MM.1S (cell line): Measurements from ENCODE around the gene CNRIP1.

Experiments used
- DNase-seq: peaks from one replicate; pipeline ENCODE4 v3.0.0-alpha.2; 2015
- H2AFZ ChIP-seq: fragments of 300-600 bp; sonication (generic); 2 replicates; pipeline ENCODE4 v1.6.0; 2016; ENCODE audit warnings: antibody characterized with exemption, low read length
- H3F3A ChIP-seq: fragments of 300-600 bp; sonication (generic); 2 replicates; pipeline ENCODE4 v1.6.1; 2016; ENCODE audit warnings: mild to moderate bottlenecking, antibody characterized with exemption, low read length, moderate library complexity, mixed read lengths; ENCODE audit not compliant: insufficient read depth
- H3K27ac ChIP-seq: fragments of 300-600 bp; sonication (generic); 2 replicates; pipeline ENCODE4 v1.5.1; 2016; ENCODE audit warnings: mild to moderate bottlenecking, low read length
- H3K27me3 ChIP-seq: fragments of 300-600 bp; sonication (generic); replicated peaks from 2 replicates; pipeline ENCODE4 v1.6.0; 2016; ENCODE audit warnings: low read length; ENCODE audit not compliant: insufficient read depth
- H3K36me3 ChIP-seq: fragments of 300-600 bp; sonication (generic); replicated peaks from 2 replicates; pipeline ENCODE4 v1.6.1; 2016; ENCODE audit warnings: mild to moderate bottlenecking, low read length, mixed read lengths; ENCODE audit not compliant: insufficient read depth
- H3K4me1 ChIP-seq: fragments of 300-600 bp; sonication (generic); 2 replicates; pipeline ENCODE4 v1.6.1; 2016; ENCODE audit warnings: low read length, mixed read lengths
- H3K4me2 ChIP-seq: fragments of 300-600 bp; sonication (generic); 2 replicates; pipeline ENCODE4 v1.6.0; 2016; ENCODE audit warnings: low read depth, low read length
- H3K4me3 ChIP-seq: fragments of 300-600 bp; sonication (generic); 2 replicates; pipeline ENCODE4 v1.5.1; 2016; ENCODE audit warnings: low read length, mixed read lengths
- H3K79me2 ChIP-seq: fragments of 300-600 bp; sonication (generic); 2 replicates; pipeline ENCODE4 v1.6.1; 2016; ENCODE audit warnings: mixed run types, low read length, mixed read lengths
- H3K9ac ChIP-seq: fragments of 300-600 bp; sonication (generic); 2 replicates; pipeline ENCODE4 v1.6.1; 2016; ENCODE audit warnings: low read length, mixed read lengths
- H3K9me2 ChIP-seq: fragments of 300-600 bp; sonication (generic); replicated peaks from 2 replicates; pipeline ENCODE4 v1.6.1; 2016; ENCODE audit warnings: mild to moderate bottlenecking, low read length, mixed read lengths; ENCODE audit not compliant: insufficient read depth
- H3K9me3 ChIP-seq: fragments of 300-600 bp; sonication (generic); replicated peaks from 2 replicates; pipeline ENCODE4 v1.6.1; 2016; ENCODE audit warnings: mild to moderate bottlenecking, low read length, mixed read lengths; ENCODE audit not compliant: insufficient read depth
- H4K20me1 ChIP-seq: fragments of 300-600 bp; sonication (generic); 2 replicates; pipeline ENCODE4 v1.6.1; 2016; ENCODE audit warnings: mild to moderate bottlenecking, low read length, moderate library complexity, mixed read lengths; ENCODE audit not compliant: insufficient read depth
- EZH2 ChIP-seq: fragments of 300-600 bp; sonication (generic); optimal IDR thresholded peaks from 2 replicates; pipeline ENCODE3; 2017; ENCODE audit warnings: low read depth, mild to moderate bottlenecking, antibody characterized with exemption, low read length, mixed read lengths
- EZH2phosphoT487 ChIP-seq: fragments of 300-600 bp; sonication (generic); IDR thresholded peaks from 2 replicates; pipeline ENCODE4 v1.6.1; 2018; ENCODE audit warnings: antibody characterized with exemption, low read length
- TF ChIP-seq, protein P1 (sequence below): fragments of 300-600 bp; sonication (generic); IDR thresholded peaks from 2 replicates; pipeline ENCODE4 v1.5.1; 2016; ENCODE audit warnings: antibody characterized with exemption, low read length, mixed read lengths

The CNRIP1 gene

DNA sequence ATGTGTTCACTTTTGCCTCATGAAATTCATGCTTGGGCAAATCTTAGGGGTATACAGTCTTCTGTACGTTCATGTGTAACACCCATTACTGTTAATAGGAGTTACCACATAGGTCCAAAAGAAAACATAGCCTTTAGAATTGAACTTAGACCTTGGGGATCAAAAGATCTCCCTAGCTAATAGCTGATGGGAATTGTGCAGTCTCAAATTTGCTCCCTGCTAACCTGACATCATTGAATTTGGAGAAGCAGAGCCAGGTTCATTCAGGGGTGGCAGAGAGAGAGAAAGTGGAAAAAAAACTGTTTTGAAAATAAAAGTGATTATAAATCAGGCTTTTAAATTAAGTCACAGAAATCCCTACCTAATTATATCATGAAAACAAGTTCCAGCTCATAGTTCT lies 39.4 kb downstream of the CNRIP1 start:
- DNase-seq = no peak
- Histone ChIP-seq H3K27ac (no peak overlapping the region), H2AFZ (no peak overlapping the region), H3K4me2 (no peak overlapping the region), H3K9me2 (no peaks in the 10 kb centered on the region), H3K9me3 (no peaks in the 10 kb centered on the region), H3K4me3 (no peak overlapping the region), H3K79me2 (no peaks in the 10 kb centered on the region), H3K27me3 (no peaks in the 10 kb centered on the region), H3K9ac (no peak overlapping the region), H3F3A (no peaks in the 10 kb centered on the region), H3K36me3 (no peaks in the 10 kb centered on the region), H4K20me1 (no peaks in the 10 kb centered on the region), H3K4me1 (no peaks in the 10 kb centered on the region)
- TF ChIP-seq, protein P1, sequence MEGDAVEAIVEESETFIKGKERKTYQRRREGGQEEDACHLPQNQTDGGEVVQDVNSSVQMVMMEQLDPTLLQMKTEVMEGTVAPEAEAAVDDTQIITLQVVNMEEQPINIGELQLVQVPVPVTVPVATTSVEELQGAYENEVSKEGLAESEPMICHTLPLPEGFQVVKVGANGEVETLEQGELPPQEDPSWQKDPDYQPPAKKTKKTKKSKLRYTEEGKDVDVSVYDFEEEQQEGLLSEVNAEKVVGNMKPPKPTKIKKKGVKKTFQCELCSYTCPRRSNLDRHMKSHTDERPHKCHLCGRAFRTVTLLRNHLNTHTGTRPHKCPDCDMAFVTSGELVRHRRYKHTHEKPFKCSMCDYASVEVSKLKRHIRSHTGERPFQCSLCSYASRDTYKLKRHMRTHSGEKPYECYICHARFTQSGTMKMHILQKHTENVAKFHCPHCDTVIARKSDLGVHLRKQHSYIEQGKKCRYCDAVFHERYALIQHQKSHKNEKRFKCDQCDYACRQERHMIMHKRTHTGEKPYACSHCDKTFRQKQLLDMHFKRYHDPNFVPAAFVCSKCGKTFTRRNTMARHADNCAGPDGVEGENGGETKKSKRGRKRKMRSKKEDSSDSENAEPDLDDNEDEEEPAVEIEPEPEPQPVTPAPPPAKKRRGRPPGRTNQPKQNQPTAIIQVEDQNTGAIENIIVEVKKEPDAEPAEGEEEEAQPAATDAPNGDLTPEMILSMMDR = no peak
- TF ChIP-seq EZH2phosphoT487 (no peak), EZH2 (no peak)

DNA sequence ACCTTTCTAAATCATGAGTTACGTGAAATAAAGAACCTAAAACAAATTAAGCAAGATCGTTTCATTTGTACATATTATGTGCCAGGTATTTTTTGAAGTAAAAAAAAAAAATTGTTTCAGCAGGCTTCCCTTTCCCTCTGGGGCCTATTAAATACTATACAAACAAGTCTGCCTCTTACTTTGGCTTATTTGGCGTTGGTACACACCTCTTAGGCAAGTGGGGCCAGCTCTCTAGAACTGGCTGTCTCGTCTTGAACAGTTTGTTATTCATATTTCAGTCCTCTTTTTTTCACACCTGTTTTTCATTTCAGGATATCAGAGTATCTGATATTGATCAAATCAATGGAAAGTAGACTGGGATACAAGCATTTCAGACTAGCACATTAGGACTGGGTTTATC lies 40.1 kb downstream of the CNRIP1 start:
- Histone ChIP-seq H3K27ac (no peak overlapping the region), H3K27me3 (no peaks in the 10 kb centered on the region), H3K4me3 (no peak overlapping the region), H3K9ac (no peak overlapping the region), H3K36me3 (no peaks in the 10 kb centered on the region), H3K9me2 (no peaks in the 10 kb centered on the region), H3F3A (no peaks in the 10 kb centered on the region), H3K79me2 (no peaks in the 10 kb centered on the region), H3K9me3 (no peaks in the 10 kb centered on the region), H4K20me1 (no peaks in the 10 kb centered on the region), H2AFZ (no peak overlapping the region), H3K4me2 (no peak overlapping the region), H3K4me1 (no peaks in the 10 kb centered on the region)
- TF ChIP-seq, protein P1 = no peak
- no peak for TF ChIP-seq EZH2phosphoT487
- TF ChIP-seq EZH2 = no peak
- DNase-seq = no peak

DNA sequence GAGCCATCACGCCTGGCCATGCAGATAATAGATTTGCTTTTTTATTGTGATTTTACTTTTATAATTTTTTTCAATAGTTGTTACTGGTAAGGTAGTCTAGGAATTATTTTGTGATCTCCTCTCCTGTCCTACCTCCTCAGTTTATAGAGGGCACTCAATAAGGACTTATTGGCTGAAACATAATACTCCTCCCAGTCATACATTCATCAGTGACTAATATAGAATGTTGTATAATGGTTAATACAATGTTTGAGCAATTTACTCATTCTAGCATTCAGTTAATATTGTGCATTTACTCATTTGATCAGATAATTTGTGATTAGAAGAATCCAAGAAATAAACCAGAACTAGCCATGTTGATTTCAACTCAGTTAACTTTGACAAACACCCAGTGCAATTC lies 41.6 kb downstream of the CNRIP1 start:
- H3K4me2 ChIP-seq = no peak overlapping the region
- no peaks in the 10 kb centered on the region for H3K27me3 ChIP-seq
- H3K4me1 ChIP-seq = no peaks in the 10 kb centered on the region
- no peaks in the 10 kb centered on the region for H3K79me2 ChIP-seq
- H2AFZ ChIP-seq = no peak overlapping the region
- no peaks in the 10 kb centered on the region for H3K36me3 ChIP-seq
- no peak overlapping the region for H3K27ac ChIP-seq
- H3K9ac ChIP-seq = no peak overlapping the region
- no peak overlapping the region for H3K4me3 ChIP-seq
- TF ChIP-seq EZH2phosphoT487 (no peak), EZH2 (no peak)
- TF ChIP-seq, protein P1 = no peak
- no peaks in the 10 kb centered on the region for H3K9me3 ChIP-seq
- H3F3A ChIP-seq = no peaks in the 10 kb centered on the region
- H3K9me2 ChIP-seq = no peaks in the 10 kb centered on the region
- DNase-seq = no peak
- H4K20me1 ChIP-seq = no peaks in the 10 kb centered on the region
